GM19395 (cell line): Measurements from ENCODE around the gene SSC5D.

ENCODE experiments used
- ATAC-seq: cut with Tn5 transposase; IDR thresholded peaks from one replicate; pipeline ENCODE4 v1.9.1; 2021; ENCODE audit warnings: mild to moderate bottlenecking, moderate library complexity; ENCODE audit not compliant: unreplicated experiment

SSC5D gene

DNA sequence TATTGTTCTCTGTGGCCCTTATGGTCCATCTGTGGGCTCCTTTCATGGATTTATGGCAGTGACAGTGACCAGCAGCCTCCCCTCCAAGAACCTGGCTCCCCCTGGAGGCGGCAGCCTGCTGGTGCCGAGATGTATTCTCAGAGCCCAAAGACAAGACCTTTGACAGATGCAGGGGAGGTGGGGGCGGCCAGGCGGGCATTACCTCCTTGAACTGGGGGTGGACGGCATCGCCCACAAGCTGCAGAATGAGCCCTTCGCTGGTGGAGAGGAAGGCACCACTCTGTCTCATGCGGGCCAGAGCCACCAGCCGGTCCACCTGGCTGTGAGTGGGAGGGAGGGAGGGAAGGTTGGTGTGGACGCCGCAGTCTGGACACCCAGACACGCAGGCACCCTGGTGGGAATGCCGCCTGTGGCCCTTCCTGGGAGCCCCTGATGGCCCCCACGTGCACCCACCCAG is 33.4 kb upstream of the SSC5D start:
- ATAC-seq, result no peak

DNA sequence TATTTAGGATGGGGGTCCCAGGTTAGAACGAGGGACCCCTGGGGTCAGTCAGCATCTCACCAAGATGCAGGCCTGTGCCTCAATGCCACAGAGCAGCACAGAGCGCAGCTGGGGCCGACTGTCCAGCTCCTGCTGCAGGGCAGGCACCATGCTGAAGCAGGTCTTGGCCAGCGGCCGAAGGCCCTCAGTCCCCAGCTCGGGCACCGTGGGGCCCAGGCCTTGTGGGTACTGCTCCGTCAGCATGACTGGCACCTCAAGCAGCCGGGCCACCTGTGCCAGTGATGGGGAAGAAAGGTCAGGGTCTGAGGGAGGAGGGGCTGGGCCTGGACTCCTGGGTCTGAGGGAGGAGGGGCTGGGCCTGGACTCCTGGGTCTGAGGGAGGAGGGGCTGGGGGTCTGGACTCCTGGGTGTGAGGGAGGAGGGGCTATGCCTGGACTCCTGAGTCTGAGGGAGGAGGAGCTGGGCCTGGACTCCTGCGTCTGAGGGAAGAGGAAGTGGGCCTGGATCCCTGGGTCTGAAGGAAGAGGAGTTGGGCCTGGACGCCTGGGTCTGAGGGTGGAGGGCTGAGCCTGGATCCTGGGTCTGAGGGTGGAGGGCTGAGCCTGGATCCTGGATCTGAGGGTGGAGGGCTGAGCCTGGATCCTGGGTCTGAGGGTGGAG is 32.5 kb upstream of the SSC5D start:
- no peak for ATAC-seq

DNA sequence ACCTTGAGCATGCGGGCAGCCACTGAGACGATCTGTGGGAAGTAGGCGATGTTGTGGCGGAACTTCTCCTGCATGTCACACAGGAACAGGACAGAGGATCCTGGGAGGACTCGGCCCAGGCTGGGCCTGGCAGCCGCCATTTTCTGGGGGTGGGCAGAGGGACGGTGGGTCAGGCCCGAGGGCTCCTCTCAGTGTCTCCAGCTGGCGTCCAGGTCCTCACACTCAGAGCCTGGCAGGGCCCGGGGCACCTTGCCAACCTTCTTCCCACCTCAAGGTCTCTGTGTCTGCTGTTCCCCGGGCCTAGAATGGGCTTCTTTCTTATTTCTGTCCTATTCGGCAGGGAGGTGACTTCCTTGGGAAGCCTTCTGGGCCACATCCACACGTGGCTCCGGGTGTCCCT is 31.9 kb upstream of the SSC5D start:
- no peak for ATAC-seq

DNA sequence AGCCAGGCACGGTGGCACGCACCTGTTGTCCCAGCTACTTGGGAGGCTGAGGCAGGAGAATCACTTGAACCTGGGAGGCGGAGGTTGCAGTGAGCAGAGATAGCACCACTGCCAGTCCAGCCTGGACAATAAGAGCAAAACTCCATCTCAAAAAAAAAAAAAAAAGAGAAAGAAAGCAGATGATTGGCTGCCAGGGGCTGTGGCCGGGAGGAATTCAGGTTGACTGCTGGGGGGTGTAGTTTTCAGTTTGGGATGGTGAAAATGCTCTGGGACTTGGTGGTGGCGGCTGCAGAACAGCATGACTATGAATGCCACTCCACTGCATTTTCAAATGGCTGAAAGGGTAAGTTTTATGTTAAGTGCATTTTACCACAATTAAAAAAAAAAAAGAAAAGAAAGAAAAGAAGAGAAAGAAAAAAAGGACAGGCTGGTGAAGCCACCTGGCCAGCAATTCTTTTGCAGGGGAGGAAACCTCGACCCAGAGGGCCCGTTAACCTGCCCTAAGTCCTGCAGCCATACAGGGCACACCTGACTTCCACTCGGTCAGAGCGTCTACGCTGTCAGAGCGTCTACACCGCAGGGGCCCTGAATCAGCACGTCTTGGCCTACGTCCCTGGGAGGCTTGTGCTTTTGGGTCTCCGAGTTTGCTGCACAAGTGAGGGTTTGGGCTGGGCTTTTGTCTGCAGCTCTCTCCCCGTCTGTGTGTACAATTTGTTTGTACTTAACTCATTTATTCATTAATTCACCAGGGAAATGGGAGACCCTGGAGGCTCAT is 30.4 kb upstream of the SSC5D start:
- no peak for ATAC-seq

DNA sequence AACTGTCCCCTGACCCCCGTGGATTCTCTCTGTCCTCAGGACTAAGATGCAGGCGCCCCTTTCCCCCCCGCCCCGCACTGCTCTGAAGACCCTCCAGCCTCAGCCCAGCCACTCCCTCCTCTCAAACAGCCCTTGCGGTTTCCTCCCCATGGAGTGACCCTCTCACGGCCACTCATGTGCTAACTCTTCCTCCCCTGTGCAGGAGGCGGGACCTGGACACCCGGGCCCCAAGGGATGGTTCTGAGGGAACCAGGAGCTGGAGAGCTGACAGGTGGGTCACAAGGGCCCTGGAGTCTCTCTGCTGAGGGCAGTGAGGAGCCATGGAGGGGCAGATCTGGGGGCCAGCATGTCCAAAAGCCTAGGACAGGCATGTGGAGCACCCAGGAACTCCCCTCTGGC is 28.7 kb upstream of the SSC5D start:
- no peak for ATAC-seq

DNA sequence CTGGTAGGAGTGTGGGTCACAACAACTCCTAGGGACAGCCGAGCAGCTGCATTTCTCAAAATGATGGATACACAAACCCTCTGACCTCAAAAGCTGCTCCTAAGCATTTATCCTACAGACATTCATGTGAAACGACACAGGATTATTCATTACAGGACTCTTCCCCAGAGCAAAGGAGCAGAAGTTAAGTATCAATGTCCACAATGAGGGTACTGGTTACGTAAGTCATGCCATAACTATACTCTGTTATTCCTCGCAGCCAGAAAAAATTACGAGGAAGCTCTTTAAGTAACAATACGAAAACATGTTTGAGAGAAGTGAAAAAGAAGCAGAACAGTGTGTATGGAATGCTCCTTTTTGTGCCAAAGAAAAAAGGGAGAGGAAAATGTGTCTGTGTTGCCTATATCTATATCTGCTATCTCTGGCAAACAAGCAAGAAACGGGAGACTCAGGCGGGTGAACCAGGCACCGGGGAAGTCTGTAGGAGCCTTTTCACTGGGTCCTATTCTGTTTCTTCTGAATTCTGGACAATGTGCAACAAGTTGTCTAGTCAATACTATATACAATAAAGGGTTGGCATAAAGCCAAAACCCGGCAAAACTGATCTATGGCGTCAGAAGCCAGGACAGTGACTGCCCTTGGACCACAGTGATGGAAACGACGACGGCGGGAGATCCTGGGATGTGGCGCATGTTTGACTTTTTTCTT is 28.1 kb upstream of the SSC5D start:
- no peak for ATAC-seq

DNA sequence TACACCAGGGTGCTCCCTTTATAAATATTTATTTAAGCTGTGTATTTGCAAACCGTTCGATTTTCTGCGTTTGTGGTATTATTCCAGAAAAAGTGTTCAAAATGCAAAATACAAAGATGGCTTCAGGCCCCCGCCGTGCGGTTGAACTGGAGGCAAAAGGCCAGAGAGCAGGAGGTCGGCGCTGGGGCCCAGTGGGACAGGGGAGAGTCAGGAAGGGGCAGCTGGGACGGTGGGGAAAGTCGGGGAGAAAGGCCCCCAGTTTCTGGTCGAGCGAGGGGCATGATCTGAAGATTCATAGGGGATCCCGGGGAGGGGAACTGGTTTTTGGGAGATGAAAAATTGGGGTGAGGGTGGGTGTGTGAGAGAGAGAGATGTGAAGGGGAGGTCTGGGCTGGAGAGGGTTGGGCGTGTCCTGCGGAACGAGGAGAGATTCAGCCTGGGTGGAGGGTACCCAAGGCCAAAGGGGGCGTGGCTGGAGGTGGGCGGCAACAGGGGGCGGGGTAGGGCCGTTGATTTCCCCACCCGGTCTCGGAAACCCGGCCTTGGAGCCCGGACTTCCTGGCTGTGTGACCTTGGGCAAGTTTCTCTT is 27.5 kb upstream of the SSC5D start:
- ATAC-seq, result no peak

DNA sequence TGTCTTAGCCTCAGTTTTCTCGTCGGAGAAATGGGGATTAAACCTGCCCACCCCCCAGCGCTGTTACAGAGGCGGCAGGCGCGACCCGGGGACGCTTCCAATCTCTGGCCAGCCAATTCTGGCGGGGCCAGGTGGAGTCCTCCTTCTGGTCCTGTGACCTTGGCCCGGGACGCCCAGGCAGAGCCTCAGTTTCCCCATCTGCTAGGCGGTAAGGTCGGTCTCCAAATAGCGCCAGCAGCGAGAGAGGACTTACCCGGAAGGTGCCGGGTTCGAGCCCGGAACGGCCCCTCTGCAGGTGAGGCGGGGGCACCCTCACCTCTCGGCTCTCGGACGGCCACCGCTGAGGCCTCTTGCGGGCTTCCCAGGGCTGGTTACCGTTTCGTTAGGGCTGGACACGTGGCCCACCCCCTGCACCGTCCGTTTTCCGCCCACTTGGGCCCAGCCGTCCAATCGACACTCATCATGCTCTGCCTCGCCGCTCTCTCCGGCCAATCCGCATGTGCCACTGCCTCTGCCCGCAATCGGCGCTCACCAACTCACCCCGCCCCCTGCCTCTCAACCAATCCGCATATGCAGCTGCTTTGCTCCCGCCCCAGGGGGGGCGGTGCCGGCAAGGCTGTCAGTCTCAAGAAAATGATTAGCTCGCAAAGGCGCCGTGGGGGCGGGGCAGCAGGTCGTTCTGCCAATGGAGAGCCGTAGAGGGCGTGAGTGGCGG is 26.8 kb upstream of the SSC5D start, which contains the start of gene ISOC2:
Gene ISOC2, minus strand, starts transcription at position 384 of the 715 bp plus-strand sequence. CDS start 5,156 bp downstream, outside the sequence.
- ATAC-seq, result peak; percentile 91

DNA sequence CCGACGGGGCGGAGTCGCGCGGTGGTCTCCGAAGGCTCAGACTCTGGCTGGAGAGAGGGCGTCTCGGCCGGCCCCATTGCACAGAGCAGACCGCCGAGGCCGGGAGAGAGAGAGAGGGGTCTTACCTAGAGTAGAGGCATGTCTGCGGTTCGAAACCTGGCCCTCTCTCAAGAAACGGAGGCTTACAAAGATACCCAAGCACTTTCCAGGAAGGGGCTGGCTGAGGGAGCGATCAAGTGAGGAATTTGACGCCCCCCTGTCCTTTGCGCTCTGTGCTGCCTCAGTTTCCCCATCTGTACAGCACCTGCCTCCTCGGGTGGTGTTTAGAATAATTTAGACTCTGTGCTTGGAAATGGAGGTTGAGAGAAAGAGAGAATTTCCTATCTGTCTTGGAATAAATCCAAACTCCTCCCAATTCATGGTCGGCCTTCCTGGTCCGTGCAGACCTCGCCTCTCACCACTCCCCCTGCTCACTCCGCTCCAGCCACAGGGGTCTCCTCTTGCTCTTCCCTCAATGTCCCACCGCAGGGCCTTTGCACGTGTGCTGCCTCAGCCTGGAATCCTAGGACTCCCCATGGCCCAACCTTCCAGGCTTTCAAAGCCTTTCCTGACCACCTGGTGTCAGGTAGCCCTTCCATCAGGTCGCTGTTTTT is 26.1 kb upstream of the SSC5D start:
- no peak for ATAC-seq

DNA sequence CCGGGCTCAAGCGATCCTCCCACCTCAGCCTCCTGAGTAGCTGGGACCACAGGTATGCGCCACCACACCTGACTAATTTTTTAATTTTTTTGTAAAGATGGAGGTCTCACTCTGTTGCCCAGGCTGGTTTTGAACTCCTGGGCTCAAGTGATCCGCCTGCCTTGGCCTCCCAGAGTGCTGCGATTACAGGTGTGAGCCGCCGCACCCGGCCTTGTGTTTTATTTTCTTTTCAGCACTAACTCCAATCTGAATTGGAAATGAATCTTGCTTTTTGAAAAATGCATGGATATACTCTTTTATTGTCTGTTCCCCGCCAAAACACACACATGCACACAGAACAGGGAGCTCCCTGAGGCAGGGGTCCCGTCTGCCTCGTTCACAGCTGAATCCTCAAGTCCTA is 25.5 kb upstream of the SSC5D start:
- ATAC-seq, result no peak

DNA sequence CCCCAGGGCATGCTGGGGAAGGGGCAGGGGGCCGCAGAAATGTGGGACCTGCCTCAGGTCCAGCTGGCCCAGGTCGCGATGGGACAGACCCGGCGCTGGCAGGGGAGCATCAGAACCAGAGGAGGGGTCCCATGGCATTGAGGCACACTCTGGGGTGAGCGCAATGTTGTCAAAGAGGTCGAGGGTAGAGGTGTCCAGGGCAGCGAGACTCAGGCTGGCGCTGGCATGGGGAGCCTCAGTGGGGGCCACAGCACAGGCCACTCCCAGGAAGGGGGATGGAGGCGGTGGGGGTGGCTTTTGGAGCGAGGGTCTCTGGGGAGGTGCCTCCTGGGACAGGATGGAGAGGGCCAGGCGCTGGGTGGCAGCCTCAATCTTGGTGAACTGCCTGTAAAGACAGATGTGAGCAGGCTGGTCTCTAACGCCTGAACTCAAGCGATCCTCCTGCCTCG is 24.6 kb upstream of the SSC5D start:
- ATAC-seq, result no peak

DNA sequence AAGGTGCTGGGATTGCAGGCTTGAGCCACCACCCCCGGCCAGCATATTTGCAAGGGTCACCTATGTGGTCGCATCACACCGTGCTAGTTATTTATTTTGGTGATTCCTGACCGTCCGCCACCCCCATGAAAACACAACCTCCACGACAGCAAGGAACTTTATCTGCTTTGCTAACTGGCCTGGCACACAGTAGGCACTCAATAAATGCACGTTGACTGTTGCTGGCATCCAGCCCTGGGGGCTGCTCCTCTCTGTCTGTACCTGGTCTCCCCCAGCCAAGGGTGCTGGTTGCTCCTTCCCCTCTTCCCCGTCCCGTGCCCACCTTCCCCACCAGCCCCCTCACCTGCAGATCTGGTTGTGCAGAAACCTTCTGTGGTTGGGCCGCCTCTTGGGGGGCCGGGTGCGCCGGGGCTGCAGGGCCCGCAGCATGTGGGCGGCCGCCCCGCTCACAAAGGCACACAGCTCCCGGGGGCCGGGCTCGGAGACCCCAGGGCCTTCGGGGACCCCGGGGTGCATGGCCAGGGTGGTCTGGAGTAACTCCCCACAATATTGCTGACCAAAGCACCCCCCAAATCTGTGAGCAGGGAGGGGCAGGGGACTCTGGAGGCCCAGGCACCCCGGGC is 24.1 kb upstream of the SSC5D start:
- ATAC-seq, result no peak

DNA sequence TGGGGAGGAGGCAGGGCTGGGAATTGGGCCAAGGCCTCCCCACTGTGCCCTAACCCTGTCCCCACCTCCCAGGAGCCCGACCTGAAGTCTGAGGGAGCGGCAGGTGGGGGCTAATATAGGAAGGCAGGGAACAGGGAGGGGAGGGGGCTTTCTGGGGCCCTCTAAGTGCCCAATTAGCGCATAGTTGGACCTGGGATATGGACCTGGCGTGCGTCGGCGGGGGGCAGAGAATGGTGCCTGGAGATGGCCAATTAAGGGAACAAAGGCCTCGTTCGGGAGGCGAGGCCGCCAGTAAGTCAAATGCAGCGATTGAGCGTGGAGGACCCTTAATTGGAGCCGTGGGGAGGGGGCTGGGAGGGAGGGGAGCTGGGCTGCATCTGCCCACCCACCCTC is 23.6 kb upstream of the SSC5D start, which contains the start of gene C19orf85:
Gene C19orf85, minus strand, starts transcription at position 90 of the 393 bp plus-strand sequence. CDS start 197 bp downstream, outside the sequence.
- ATAC-seq, result no peak

DNA sequence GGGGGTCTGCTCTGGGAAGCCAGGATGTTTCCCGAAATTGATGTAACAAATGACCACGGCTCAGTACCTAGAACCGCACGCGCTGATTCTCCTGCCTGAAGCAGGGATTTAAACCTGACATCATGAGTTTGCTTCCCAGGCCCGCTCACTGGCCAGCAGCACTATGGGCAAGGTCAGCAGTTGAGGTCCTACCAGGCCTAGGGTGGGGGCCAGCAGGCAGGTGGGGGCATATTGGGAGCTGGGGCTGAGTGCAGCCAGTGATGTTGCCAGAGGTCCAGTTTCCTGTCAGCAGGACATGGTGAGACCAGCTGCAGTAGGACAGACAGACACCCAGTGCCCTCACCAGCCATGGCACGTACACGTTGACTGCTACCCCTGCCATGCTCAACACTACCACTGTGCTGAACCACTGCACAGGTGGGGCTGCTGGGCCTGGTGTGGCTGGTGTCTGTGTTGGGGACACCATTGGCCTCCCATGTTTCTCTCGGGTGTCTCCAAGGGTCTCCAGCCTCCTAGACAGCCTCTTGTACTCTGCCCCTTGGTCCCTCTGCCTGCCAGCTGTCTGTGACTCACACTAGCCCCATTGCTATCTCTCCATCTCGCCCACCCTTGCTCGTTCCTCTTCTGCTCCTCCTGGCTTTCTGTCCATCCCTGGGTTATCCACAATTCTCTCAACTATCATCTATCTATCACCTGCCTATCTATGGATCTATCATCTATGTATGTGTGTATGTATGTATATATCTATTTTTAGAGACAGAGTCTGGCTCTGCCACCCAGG is 22.6 kb upstream of the SSC5D start:
- no peak for ATAC-seq

DNA sequence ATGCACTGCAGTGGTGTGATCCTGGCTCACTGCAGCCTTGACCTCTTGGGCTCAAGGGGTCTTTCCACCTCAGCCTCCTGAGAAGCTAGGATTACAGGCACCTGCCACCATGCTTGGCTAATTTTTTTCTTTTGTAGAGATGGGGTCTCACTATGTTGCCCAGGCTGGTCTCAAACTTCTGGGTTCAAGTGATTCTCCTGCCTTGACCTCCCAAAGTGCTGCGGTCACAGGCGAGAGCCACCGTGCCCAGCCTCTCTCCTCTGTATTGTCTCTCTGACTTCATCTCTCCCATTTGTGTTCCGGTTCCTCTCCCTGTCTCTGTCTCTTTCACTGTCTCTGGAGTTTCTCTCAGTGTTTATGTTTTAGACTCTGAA is 22.0 kb upstream of the SSC5D start:
- ATAC-seq, result no peak

DNA sequence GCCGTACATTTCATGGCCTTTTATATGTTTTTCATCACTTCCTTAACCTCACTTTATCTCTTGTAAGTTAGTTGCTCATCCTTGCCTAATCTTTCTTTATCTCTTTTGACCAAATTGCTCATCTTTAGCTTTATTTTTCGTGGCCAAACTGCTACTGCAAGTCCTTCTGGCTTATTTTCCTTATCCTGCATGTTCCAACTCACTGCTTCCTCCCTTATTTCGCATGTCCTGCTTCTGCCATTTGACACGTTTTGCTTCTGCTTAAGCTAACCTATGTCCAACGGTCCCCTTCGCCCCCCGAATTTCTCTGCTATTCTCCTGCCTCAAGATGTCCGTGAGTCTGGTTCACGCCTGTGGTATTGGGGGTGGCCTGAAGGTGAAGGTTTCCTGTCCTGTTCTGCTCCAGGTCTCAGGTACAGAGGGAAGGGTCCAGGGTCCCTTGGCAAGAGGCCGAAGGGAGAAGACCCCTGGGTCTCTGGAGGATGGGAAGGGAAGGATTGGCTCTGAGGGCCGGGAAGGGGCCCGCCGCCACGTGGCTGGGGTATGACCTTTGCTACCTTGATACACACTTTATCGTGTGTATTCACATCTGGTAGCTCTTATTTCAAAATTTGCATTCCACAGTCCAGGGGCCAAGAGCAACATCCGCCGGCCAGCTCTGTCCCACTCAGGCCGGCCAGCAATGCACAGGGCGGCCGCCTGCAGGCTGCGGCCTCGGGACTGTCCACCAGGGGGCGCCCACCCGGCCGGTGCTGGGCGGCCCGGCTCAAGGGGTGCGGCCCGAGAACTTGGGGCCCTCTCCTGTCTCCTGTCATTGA is 20.8 kb upstream of the SSC5D start:
- ATAC-seq, result no peak

DNA sequence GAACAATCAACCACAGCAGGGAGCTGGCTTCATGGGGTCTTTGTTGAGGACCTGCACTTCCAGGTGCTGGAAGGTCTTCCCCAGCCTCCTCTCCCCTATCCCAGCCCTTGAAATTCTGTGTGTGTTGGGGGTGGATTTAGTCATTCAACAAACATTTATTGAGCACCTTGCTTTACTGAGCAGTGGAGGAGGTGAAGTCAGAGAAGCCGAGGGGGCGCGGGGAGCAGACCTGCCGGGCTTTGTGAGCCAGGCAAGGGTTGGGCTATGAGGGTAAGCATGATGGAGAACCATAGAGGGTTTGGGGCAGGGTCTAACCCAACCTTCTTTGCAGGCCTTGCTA is 20.2 kb upstream of the SSC5D start:
- no peak for ATAC-seq

DNA sequence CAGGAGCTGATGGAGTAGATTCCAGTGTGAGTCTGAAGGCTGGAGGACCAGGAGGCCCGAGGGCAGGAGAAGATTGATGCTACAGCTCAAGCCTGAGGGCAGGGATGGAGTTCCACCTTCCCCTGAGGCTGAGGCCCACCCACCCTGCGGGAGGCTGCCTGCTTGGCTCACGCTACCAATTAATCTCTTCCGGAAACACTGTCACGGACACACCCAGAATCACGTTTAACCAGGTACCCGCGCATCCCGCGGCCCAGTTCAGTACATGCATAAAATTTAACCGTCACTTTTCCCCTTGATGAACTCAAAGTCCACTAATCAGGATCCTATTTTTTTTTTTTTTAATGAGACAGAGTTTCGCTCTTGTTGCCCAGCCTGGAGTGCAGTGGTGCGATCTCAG is 17.0 kb upstream of the SSC5D start:
- ATAC-seq, result no peak
